Caco-2 (cell line): ENCODE data around the gene INO80. TPM values are rescaled to one million over a fixed set of nuclear protein-coding genes. Genes with fewer than 3 reads are reported as not detected.
A peak's percentile ranks its signal among the peaks of the same experiment; 100 is the strongest.

ENCODE experiments used
- BruUV-seq: library from RNA; stranded (reverse); fragments of 400-500 nt; replicated peaks from 2 replicates; lab custom pipeline; 2021; lab: Mats Ljungman, UMichigan
- CTCF ChIA-PET: fragments of 300-600 bp; sonication (Branson Sonifier 250); formaldehyde crosslinking; loops from one replicate; lab custom pipeline; 2022; ENCODE audit warnings: antibody characterized with exemption; lab: Charles Lee
- POLR2A ChIA-PET: fragments of 300-600 bp; sonication (Branson Sonifier 250); formaldehyde crosslinking; loops from one replicate; lab custom pipeline; 2022; ENCODE audit warnings: antibody characterized with exemption; lab: Charles Lee
- DNase-seq, 2 experiments: peaks; one replicate each; pipeline versions ENCODE4 v3.0.0 to v3.0.0-alpha.2; 2020 to 2022
- H3K27me3 ChIP-seq: replicated peaks from 2 replicates; pipeline ENCODE4 v1.6.0; 2011; ENCODE audit warnings: low read length; ENCODE audit not compliant: control insufficient read depth, insufficient read depth
- H3K36me3 ChIP-seq: 2 replicates; pipeline ENCODE4 v1.5.1; 2011; ENCODE audit warnings: low read length; ENCODE audit not compliant: control insufficient read depth, insufficient read depth
- H3K4me1 ChIP-seq: fragments of 250-450 bp; sonication (Bioruptor Pico); 2 replicates; pipeline ENCODE4 v1.5.1; 2020; ENCODE audit warnings: mild to moderate bottlenecking
- H3K4me3 ChIP-seq: 2 replicates; pipeline ENCODE4 v1.5.1; 2011; ENCODE audit warnings: low read depth, mild to moderate bottlenecking, control low read depth, low read length
- H3K9me3 ChIP-seq: fragments of 250-450 bp; sonication (Bioruptor Pico); 2 replicates; pipeline ENCODE4 v1.5.1; 2020; ENCODE audit warnings: mild to moderate bottlenecking, moderate library complexity
- H3K27ac Mint-ChIP-seq: one replicate; pipeline ENCODE4 v1.8.0; 2022; ENCODE audit warnings: mixed read lengths; ENCODE audit not compliant: unreplicated experiment
- H3K27me3 Mint-ChIP-seq: one replicate; pipeline ENCODE4 v1.8.0; 2022; ENCODE audit warnings: mixed read lengths; ENCODE audit not compliant: insufficient read depth, unreplicated experiment
- H3K36me3 Mint-ChIP-seq: one replicate; pipeline ENCODE4 v1.8.0; 2022; ENCODE audit warnings: mild to moderate bottlenecking, mixed read lengths; ENCODE audit not compliant: insufficient read depth, unreplicated experiment
- H3K4me1 Mint-ChIP-seq: one replicate; pipeline ENCODE4 v1.8.0; 2022; ENCODE audit warnings: low read depth, mixed read lengths; ENCODE audit not compliant: unreplicated experiment
- H3K4me3 Mint-ChIP-seq: one replicate; pipeline ENCODE4 v1.8.0; 2022; ENCODE audit warnings: mild to moderate bottlenecking, moderate library complexity, mixed read lengths; ENCODE audit not compliant: unreplicated experiment
- H3K9me3 Mint-ChIP-seq: one replicate; pipeline ENCODE4 v1.8.0; 2022; ENCODE audit warnings: mixed read lengths; ENCODE audit not compliant: unreplicated experiment
- CTCF ChIP-seq, 2 experiments: fragments of 200-600 bp in 1 of 2; IDR thresholded peaks; 1 replicate in 1 of 2; 2 replicates in 1 of 2; pipeline versions ENCODE4 v1.5.1 to v1.8.0; 2011 to 2022; ENCODE audit warnings: antibody characterized with exemption in 1 of 2, control low read depth in 1 of 2, inconsistent platforms in 1 of 2, low read depth in 1 of 2, low read length in 1 of 2, mild to moderate bottlenecking in 1 of 2, moderate library complexity in 1 of 2; ENCODE audit not compliant: insufficient read depth in 1 of 2, severe bottlenecking in 1 of 2, unreplicated experiment in 1 of 2
- intact Hi-C: fragments of 100-400 bp; cut with micrococcal nuclease; formaldehyde crosslinking; loops from one replicate; pipeline ENCODE4 v1.10.0; 2022; ENCODE audit not compliant: unreplicated experiment
- total RNA-seq: library from RNA; stranded (reverse); gene quantifications from 2 replicates; pipeline ENCODE4 v1.2.3, GENCODE V29; 2022

The INO80 gene
- total RNA-seq, 1 experiment from 2014 or later = 24.4 TPM

- CTCF ChIA-PET = interaction anchor here (0.5 to 1.8 kb wide), 9 partner anchors 33 to 211 kb away, joined by 3 to 8 read pairs (median 5); partner anchors contain the start of gene DLL4
- intact Hi-C loops = no loop called here
These were observed 141.2 kb downstream of the INO80 start for GRCh38 chr15:40974879-40975278.

DNA sequence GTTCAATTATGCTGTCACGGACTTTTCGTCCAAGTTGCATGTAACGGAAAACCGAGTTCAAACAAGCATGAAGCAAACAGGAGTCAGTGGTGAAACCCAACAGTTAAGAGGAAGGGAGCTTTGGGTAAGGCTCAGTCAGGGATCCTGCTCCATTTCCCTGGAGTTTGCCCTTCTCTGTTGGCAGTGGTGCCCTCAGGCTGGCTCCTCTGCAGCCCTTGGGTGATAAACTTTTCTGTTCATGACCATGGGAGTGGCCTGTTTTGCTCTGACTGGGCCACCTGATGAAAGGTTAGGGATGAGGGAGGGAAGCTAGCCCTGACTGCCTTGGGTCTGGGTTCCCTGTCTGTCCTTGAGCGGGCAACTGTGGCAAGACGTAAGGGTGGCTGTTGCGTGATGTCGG lies 146.7 kb downstream of the INO80 start:
- Mint-ChIP-seq H3K27ac (no peak overlapping the region), H3K27me3 (no peaks in the 10 kb centered on the region), H3K4me1 (peaks cover 9% of the 10 kb centered on the region), H3K9me3 (no peaks in the 10 kb centered on the region), H3K4me3 (no peak overlapping the region), H3K36me3 (peaks cover 12% of the 10 kb centered on the region)
- Histone ChIP-seq H3K36me3 (no peaks in the 10 kb centered on the region), H3K4me3 (no peak overlapping the region), H3K27me3 (no peaks in the 10 kb centered on the region), H3K4me1 (0 out of 2 replicates have a peak, but pooled peaks cover 3% of the 10 kb centered on the region), H3K9me3 (no peaks in the 10 kb centered on the region)
- TF ChIP-seq CTCF (IDR thresholded peaks at IDR 0.05; ENCODE audit: insufficient read depth in 1 of 2, low read depth in 1 of 2, low read length in 1 of 2, severe bottlenecking in 1 of 2, unreplicated experiment in 1 of 2) = no peak
- ChIA-PET CTCF (no interaction called here), POLR2A (interaction anchor here (1.1 kb wide), 1 partner anchor 49 kb away, joined by 10 read pairs; no protein-coding TSS in a partner anchor)
- intact Hi-C loops = no loop called here
- no TSS peak for BruUV-seq
- DNase-seq = no peak

More at GRCh38 chr15:40974879-40975278, 141.2 kb downstream of the INO80 start:
- Mint-ChIP-seq H3K4me3 (no peak overlapping the region), H3K9me3 (no peaks in the 10 kb centered on the region), H3K27me3 (no peaks in the 10 kb centered on the region), H3K27ac (no peak overlapping the region), H3K4me1 (peaks cover 9% of the 10 kb centered on the region), H3K36me3 (peaks cover 25% of the 10 kb centered on the region)
- H3K27me3 ChIP-seq = no peaks in the 10 kb centered on the region
- DNase-seq = no peak
- H3K9me3 ChIP-seq = no peaks in the 10 kb centered on the region
- BruUV-seq = no TSS peak
- peak in 1 of 2 experiments; percentile 17 for TF ChIP-seq CTCF (IDR thresholded peaks at IDR 0.05; ENCODE audit: insufficient read depth in 1 of 2, low read depth in 1 of 2, low read length in 1 of 2, severe bottlenecking in 1 of 2, unreplicated experiment in 1 of 2)
- H3K36me3 ChIP-seq = no peaks in the 10 kb centered on the region
- H3K4me1 ChIP-seq = 0 out of 2 replicates have a peak, but pooled peaks cover 3% of the 10 kb centered on the region
- POLR2A ChIA-PET = interaction anchor here (0.7 kb wide), 1 partner anchor 22 kb away, joined by 3 read pairs; the partner anchor contains the start of gene CHAC1
- no peak overlapping the region for H3K4me3 ChIP-seq

DNA sequence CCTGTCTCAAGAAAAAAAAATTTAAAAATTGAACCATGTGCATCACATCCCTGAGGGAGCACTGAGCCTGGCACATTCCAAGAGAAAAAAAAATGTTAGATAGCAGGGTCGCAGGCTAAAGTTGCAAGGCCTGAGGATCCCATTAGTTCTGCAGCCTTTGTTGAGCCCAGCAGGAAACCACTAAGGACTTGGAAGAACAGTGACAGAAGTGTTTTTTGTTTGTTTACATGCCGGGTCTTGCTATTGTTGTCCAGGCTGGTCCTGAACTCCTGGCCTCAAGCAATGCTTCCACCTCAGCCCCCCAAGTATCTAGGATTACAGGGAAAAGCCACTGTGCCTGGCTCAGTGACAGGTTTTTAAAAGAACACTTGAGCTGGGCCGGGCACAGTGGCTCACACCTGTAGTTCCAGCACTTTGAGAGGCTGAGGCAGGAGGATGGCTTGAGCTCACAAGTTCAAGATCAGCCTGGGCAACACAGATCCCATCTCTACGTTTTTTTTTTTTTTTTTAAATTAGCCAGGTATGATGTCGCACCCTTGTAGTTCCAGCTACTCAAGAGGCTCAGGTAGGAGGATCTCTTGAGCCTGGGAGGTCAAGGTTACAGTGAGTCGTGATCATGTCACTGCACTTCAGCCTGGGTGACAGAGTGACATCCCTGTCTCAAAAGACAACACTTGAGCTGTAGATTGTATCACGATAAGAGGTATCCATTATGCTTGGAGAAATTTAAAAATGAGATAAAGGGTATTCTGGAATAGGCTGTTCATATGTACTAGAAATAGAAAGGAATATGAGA lies 147.6 kb downstream of the INO80 start:
- no peaks in the 10 kb centered on the region for H3K36me3 ChIP-seq
- BruUV-seq = no TSS peak
- H3K9me3 Mint-ChIP-seq = no peaks in the 10 kb centered on the region
- peaks cover 9% of the 10 kb centered on the region for H3K4me1 Mint-ChIP-seq
- H3K4me3 Mint-ChIP-seq = no peak overlapping the region
- ChIA-PET CTCF (interaction anchor here (0.7 to 0.8 kb wide), 3 partner anchors 22 to 255 kb away, joined by 3 to 4 read pairs (median 4); no protein-coding TSS in a partner anchor), POLR2A (interaction anchor here (0.5 to 1.1 kb wide), 3 partner anchors 35 to 146 kb away, joined by 3 to 10 read pairs (median 4); no protein-coding TSS in a partner anchor)
- H3K4me3 ChIP-seq = no peak overlapping the region
- no peaks in the 10 kb centered on the region for H3K9me3 ChIP-seq
- DNase-seq = no peak
- no peak for TF ChIP-seq CTCF (IDR thresholded peaks at IDR 0.05; ENCODE audit: insufficient read depth in 1 of 2, low read depth in 1 of 2, low read length in 1 of 2, severe bottlenecking in 1 of 2, unreplicated experiment in 1 of 2)
- no peaks in the 10 kb centered on the region for H3K27me3 Mint-ChIP-seq
- peaks cover 8% of the 10 kb centered on the region for H3K36me3 Mint-ChIP-seq
- no peaks in the 10 kb centered on the region for H3K27me3 ChIP-seq
- intact Hi-C loops = no loop called here
- no peak overlapping the region for H3K27ac Mint-ChIP-seq
- 0 out of 2 replicates have a peak, but pooled peaks cover 3% of the 10 kb centered on the region for H3K4me1 ChIP-seq
